ENCODE results near the gene GPC2.
"Not testable (repeated sequence)": the region's sequence is repeated elsewhere in the genome, so short reads cannot be mapped to it uniquely, and the experiment has no call there.

The GPC2 gene

DNA sequence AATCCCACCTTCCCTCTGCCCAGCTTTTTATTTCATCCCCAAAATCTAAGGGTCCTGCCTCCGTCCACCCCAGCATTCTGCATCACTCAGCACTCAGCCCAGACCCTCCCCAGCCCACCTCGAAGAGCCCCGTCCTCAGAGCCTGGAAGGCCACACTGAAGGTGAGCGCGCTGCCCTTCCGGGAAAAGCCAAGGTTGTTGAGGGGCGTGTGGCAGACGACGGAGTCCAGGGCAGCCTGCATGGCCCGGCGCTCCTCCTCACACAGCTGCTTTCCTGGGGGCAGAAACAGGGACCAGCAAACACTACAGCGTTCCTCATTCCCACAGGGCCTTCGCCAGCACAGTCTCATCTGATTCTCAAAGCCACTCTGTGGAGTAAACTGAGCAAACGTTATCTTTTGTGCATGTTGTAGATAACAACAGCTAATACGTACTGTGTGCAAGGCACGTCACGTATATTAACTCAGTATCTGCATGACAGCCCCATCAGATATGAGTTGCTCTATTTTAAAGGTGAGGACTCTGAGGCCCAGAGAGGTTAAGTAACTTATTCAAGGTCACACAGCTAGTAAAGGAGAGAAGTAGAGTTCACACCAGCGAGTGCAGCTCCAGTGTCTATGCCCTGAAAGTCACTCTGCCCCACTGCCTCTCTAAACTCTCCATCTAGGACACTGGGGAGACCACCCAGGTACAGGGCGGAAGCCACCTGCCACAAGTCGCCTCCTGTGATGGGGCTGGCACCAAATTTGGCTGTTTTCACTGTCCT, 21.4 kb downstream of the GPC2 start:
- peaks cover 40% of the 10 kb centered on the region for H3K36me3 ChIP-seq (ENCODE audit: insufficient read depth, low read length)
- no peaks in the 10 kb centered on the region for H3K27me3 ChIP-seq (ENCODE audit: control insufficient read depth, insufficient read depth, low read length)
- no peak overlapping the region for H3K9ac ChIP-seq (ENCODE audit: low read depth, low read length)
- peaks cover 17% of the 10 kb centered on the region for H3K4me1 ChIP-seq (ENCODE audit: control insufficient read depth, insufficient read depth, low read length)
- H3K4me3 ChIP-seq (ENCODE audit: low read length): no peak overlapping the region
- no peaks in the 10 kb centered on the region for H3K9me3 ChIP-seq (replicated peaks; ENCODE audit: low read length)
- H3K4me2 ChIP-seq (ENCODE audit: low read length): no peak overlapping the region

DNA sequence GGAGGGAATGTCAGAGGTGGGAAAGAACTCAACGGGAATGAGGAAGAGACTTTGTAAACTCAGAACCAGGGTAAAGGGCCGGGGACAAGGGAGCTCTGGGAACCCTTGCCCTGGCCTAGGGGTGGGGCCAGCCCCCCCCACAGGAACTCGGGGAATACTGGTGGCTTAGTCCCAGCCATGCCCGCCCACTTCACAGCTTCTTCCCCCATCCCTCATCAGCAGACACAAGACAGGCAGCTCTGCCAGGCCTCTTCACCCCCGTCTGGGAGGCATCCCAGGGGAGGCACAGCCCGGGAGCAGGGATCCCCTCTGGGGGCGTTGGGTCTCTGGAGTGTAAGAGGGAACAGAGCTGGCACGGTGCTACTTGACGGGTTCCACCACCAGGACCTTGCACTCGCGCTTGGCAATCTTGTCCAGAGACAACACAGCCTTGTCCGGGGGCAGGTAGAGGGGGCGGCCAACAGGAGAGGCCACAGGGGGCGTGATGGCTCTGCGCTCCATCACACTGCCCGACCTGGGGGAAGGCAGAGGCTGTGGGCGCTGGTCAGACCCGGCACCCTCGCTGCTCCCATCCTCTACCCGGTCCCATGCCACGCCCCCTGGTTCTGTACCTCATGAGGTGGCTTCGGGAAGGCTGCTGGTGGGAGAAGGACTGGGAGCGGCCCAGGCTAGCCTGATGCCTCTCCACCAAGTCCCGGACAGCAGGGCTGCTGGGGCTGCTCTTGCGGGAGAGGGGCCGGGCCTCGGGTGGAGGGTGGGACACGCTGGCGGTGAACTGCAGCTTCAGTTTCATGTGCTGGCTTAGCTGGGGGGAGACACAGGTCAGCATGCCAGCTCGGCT, 22.3 kb downstream of the GPC2 start:
- Histone ChIP-seq H3K4me2 (ENCODE audit: low read length) (no peak overlapping the region), H3K4me1 (ENCODE audit: control insufficient read depth, insufficient read depth, low read length) (peaks cover 22% of the 10 kb centered on the region), H3K27me3 (ENCODE audit: control insufficient read depth, insufficient read depth, low read length) (no peaks in the 10 kb centered on the region), H3K9me3 (replicated peaks; ENCODE audit: low read length) (no peaks in the 10 kb centered on the region), H3K36me3 (ENCODE audit: insufficient read depth, low read length) (peaks cover 40% of the 10 kb centered on the region), H3K9ac (ENCODE audit: low read depth, low read length) (no peak overlapping the region), H3K4me3 (ENCODE audit: low read length) (no peak overlapping the region)

DNA sequence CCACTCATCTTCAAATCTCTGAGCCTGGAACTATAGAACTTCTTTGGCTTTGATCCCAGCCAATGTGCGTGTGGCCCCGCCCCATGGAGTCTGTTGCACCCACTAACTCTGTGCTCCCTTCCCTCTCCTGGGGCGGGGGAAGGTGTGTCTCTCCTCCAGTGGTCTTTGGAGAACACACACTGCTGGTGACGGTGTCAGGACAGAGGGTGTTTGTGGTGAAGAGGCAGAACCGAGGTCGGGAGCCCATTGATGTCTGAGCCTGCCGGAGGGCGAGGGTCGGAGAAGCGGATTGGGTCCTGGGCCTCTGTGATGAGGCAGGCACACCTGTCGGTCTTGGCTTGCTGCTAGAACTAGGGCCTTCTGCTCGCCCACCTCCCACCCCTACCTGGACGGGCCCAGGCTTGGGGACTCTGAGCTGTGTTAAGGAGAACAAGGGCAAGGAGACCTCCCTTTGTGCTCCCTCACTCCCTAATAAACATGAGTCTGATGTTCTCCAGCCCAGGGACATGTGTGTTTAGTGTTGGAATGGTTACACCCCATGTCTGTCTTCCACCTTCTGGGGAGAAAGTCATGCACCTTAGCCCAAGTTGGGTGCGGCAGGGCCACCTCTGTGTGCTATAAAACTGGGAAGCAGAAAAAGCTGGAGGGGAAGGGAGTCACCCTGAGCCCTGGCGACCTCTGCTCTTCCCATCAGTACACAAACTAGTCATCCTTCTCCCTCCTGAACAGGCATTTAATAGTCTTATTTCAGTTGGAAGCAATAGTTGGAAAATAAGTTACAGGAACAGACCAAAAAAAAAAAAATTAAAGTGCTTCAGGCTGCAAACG, 23.3 kb downstream of the GPC2 start:
- Histone ChIP-seq H3K4me1 (ENCODE audit: control insufficient read depth, insufficient read depth, low read length) (peaks cover 19% of the 10 kb centered on the region), H3K9ac (ENCODE audit: low read depth, low read length) (no peak overlapping the region), H3K4me3 (ENCODE audit: low read length) (no peak overlapping the region), H3K4me2 (ENCODE audit: low read length) (no peak overlapping the region), H3K36me3 (ENCODE audit: insufficient read depth, low read length) (peaks cover 40% of the 10 kb centered on the region), H3K27me3 (ENCODE audit: control insufficient read depth, insufficient read depth, low read length) (no peaks in the 10 kb centered on the region), H3K9me3 (replicated peaks; ENCODE audit: low read length) (no peaks in the 10 kb centered on the region)

DNA sequence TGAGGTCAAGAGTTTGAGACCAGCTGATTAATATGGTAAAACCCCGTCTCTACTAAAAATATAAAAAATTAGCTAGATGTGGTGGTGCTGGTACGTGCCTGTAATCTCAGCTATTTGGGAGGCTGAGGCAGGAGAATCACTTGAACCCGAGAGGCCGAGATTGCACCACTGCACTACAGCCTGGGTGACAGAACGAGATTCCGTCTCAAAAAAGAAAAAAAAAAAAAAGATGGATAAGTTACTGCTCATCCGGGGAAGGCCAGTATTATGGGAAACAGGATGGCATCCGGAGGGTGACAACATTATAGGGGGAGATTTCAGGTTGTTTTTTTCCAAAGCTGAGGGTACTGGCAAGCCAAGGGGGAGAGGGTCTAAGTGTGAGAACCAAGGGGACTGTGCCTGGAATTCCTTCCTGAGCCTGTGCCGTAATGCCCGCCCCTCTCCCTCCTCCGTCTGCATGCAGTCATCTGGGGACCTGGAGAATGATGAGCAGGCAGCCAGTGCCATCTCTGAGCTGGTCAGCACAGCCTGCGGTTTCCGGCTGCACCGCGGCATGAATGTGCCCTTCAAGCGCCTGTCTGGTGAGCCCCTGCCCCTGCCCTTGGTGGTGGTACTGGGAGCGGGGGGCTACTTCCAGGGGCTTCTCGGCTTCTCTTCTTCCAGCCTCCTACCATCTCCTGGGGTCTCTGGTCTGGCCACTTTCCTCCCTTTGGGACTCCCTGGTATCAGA, 24.1 kb downstream of the GPC2 start:
- Histone ChIP-seq H3K4me3 (ENCODE audit: low read length) (no peak overlapping the region), H3K4me2 (ENCODE audit: low read length) (no peak overlapping the region), H3K27me3 (ENCODE audit: control insufficient read depth, insufficient read depth, low read length) (no peaks in the 10 kb centered on the region), H3K9ac (ENCODE audit: low read depth, low read length) (no peak overlapping the region), H3K9me3 (replicated peaks; ENCODE audit: low read length) (no peaks in the 10 kb centered on the region), H3K36me3 (ENCODE audit: insufficient read depth, low read length) (peaks cover 40% of the 10 kb centered on the region), H3K4me1 (ENCODE audit: control insufficient read depth, insufficient read depth, low read length) (peaks cover 18% of the 10 kb centered on the region)

DNA sequence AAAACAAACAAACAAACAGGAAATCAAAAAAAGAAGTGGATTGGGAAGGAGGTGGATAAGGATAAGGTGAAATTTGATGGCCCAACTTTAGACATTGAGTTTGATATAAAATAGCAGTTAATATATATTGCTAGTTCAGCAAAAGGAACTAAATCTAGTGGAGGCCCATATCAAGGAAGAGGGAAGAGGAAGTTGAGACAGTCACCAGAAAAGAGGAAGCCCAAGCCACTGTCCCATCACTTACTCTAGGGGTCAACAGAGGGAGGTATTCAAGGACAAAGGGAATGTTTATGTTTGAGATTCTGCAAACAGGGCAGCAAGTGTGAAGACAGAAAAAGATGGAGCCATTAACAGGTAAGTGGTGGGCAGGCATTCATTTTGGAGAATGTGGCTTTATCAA, 24.8 kb downstream of the GPC2 start:
- Histone ChIP-seq H3K9ac (ENCODE audit: low read depth, low read length) (no peak overlapping the region), H3K4me3 (ENCODE audit: low read length) (no peak overlapping the region), H3K36me3 (ENCODE audit: insufficient read depth, low read length) (peaks cover 40% of the 10 kb centered on the region), H3K9me3 (replicated peaks; ENCODE audit: low read length) (no peaks in the 10 kb centered on the region), H3K27me3 (ENCODE audit: control insufficient read depth, insufficient read depth, low read length) (no peaks in the 10 kb centered on the region), H3K4me2 (ENCODE audit: low read length) (no peak overlapping the region), H3K4me1 (ENCODE audit: control insufficient read depth, insufficient read depth, low read length) (peaks cover 13% of the 10 kb centered on the region)

DNA sequence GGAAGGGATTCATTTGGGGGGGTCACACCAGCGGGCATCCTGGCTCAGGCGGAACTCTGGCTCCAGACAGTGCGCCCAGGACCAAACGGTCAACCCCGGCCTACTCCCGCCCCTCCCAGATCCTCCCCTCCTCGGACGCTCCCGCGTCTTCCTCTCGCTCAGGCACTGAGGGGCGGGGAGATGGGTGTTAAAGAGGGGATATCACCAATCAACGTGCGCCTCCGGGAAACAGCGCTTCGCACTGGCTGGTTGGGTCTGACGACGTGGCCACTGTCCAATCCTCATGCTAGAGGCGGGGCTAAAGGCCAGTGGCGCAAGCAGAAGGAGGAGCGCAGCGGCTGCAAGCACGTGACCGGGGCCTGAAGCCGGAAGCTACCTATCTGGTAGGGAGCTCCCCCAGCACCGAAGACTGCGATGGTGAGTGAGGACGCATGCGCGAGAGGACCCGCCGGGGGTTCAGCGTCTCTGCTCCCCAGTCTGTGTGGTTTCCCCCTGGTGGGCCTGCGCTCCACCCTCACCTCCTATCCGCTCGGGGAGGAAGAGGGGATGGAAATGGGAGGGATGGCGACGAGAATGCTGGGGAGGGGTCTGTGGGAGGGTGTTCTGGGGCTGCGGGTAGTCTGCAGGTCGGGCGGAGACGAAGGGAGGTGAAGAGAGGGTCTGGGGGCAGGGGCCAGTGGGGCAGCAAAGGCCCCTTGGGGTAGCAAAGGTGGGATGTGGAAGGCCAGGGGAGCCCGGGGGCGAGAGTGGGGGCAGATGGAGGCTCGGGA, 28.4 kb downstream of the GPC2 start, which contains the start of gene LAMTOR4:
Gene LAMTOR4 (plus strand): TSS at position 360 of the 770 bp plus-strand sequence. CDS start 55 bp downstream, at position 415.
- H3K9me3 ChIP-seq (replicated peaks; ENCODE audit: low read length): no peaks in the 10 kb centered on the region
- H3K36me3 ChIP-seq (ENCODE audit: insufficient read depth, low read length): peaks cover 7% of the 10 kb centered on the region
- H3K27me3 ChIP-seq (ENCODE audit: control insufficient read depth, insufficient read depth, low read length): no peaks in the 10 kb centered on the region
- H3K9ac ChIP-seq (ENCODE audit: low read depth, low read length): peak within 1 kb of the TSS; percentile 96
- peak within 1 kb of the TSS; percentile 94 for H3K4me3 ChIP-seq (ENCODE audit: low read length)
- peak within 1 kb of the TSS; percentile 99 for H3K4me2 ChIP-seq (ENCODE audit: low read length)
- H3K4me1 ChIP-seq (ENCODE audit: control insufficient read depth, insufficient read depth, low read length): peaks cover 7% of the 10 kb centered on the region

DNA sequence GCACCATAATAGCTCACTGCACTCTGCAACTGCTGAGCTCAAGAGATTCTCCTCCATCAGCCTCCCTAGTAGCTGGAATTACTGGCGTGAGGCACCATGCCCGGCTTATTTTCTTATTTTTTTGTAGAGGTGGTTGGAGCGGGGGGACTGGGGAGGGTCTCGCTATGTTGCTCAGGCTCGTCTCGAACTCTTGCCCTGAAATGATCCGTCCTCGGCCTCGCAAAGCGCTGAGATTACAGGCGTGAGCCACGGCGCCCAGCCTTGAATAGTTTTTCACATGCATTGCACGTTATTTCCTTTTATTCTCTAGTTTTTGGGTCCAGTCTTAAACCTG, 29.0 kb downstream of the GPC2 start:
- H3K9me3 ChIP-seq (replicated peaks; ENCODE audit: low read length): no peaks in the 10 kb centered on the region
- peak overlapping the region; percentile 64 for H3K9ac ChIP-seq (ENCODE audit: low read depth, low read length)
- H3K4me1 ChIP-seq (ENCODE audit: control insufficient read depth, insufficient read depth, low read length): peaks cover 7% of the 10 kb centered on the region
- H3K27me3 ChIP-seq (ENCODE audit: control insufficient read depth, insufficient read depth, low read length): no peaks in the 10 kb centered on the region
- peak overlapping the region; percentile 86 for H3K4me2 ChIP-seq (ENCODE audit: low read length)
- peak overlapping the region; percentile 65 for H3K4me3 ChIP-seq (ENCODE audit: low read length)
- peaks cover 2% of the 10 kb centered on the region for H3K36me3 ChIP-seq (ENCODE audit: insufficient read depth, low read length)

DNA sequence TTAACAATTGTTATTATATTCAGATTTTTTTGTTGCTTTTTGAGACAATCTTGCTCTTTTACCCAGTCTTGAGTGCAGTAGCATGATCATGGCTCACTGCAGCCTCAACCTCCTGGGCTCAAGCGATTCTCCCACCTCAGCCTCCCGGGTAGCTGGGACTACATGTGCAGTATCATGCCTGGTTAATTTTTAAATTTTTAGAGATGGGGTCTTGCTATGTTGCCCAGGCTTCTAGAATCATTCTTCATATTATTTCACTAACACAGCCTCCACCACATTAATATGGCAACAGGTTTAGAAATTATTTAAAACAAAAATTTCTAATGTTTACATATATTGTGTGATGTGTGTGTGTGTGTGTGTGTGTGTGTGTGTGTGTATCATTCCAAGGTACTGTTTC, 29.9 kb downstream of the GPC2 start:
- Histone ChIP-seq H3K27me3 (ENCODE audit: control insufficient read depth, insufficient read depth, low read length) (peaks cover 5% of the 10 kb centered on the region), H3K36me3 (ENCODE audit: insufficient read depth, low read length) (no peaks in the 10 kb centered on the region), H3K4me2 (ENCODE audit: low read length) (no peak overlapping the region), H3K4me1 (ENCODE audit: control insufficient read depth, insufficient read depth, low read length) (peaks cover 7% of the 10 kb centered on the region), H3K9ac (ENCODE audit: low read depth, low read length) (no peak overlapping the region), H3K4me3 (ENCODE audit: low read length) (no peak overlapping the region), H3K9me3 (replicated peaks; ENCODE audit: low read length) (no peaks in the 10 kb centered on the region)

DNA sequence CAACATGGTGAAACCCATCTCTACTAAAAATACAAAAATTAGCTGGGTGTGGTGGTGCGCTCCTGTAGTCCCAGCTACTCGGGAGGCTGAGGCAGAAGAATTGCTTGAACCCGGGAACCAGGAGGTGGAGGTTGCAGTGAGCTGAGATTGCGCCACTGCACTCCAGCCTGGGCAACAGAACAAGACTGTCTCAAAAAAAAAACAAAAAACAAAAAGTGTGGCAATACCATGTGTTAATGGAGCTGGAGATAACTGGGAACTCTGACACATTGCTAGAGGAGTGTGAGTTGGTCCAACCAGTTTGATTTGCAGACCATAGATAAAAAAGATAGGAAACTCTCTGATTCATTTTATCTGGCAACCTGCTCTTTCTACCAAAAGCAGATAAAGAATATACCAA, 30.8 kb downstream of the GPC2 start:
- H3K4me2 ChIP-seq (ENCODE audit: low read length); H3K9me3 ChIP-seq (replicated peaks; ENCODE audit: low read length); H3K4me3 ChIP-seq (ENCODE audit: low read length); H3K9ac ChIP-seq (ENCODE audit: low read depth, low read length); H3K4me1 ChIP-seq (ENCODE audit: control insufficient read depth, insufficient read depth, low read length); H3K36me3 ChIP-seq (ENCODE audit: insufficient read depth, low read length); H3K27me3 ChIP-seq (ENCODE audit: control insufficient read depth, insufficient read depth, low read length): not testable (repeated sequence)

DNA sequence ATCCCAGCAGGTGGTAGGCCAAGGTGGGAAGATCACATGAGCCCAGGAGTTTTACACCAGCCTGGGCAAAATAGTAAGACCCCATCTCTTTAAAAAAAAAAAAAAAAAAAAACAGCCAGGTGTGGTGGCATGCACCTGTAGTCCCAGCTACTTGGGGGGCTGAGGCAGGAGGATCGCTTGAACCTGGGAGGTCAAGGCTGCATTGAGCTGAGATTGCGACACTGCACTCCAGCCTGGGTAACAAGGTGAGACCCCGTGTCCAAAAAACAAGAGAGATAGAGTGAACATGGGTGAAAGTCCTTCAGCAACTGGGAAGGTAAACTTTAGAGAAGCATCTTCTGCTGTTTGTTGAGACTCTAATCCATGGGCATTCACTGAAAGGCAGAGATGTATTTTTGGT, 34.7 kb downstream of the GPC2 start:
- Histone ChIP-seq H3K9me3 (replicated peaks; ENCODE audit: low read length) (no peaks in the 10 kb centered on the region), H3K9ac (ENCODE audit: low read depth, low read length) (no peak overlapping the region), H3K4me1 (ENCODE audit: control insufficient read depth, insufficient read depth, low read length) (no peaks in the 10 kb centered on the region), H3K4me2 (ENCODE audit: low read length) (no peak overlapping the region), H3K4me3 (ENCODE audit: low read length) (no peak overlapping the region), H3K36me3 (ENCODE audit: insufficient read depth, low read length) (no peaks in the 10 kb centered on the region), H3K27me3 (ENCODE audit: control insufficient read depth, insufficient read depth, low read length) (peaks cover 17% of the 10 kb centered on the region)
